Testis (tissue), 3 donors: ENCODE results near the gene GRAMD1C. TPM values are rescaled to one million over a fixed set of nuclear protein-coding genes. Genes with fewer than 3 reads are reported as not detected.

ENCODE experiments used
- DNase-seq: peaks from one replicate; pipeline ENCODE4 v3.0.0-alpha.2; 2019
- H3K27ac ChIP-seq, 2 donors: fragments of 200-600 bp; sonication (generic); one replicate each; pipeline ENCODE4 v1.5.1; 2019
- H3K27me3 ChIP-seq: fragments of 200-600 bp; sonication (generic); one replicate; pipeline ENCODE4 v1.5.1; 2019
- H3K36me3 ChIP-seq: fragments of 200-600 bp; sonication (generic); one replicate; pipeline ENCODE4 v1.5.1; 2017; ENCODE audit warnings: low read depth; ENCODE audit errors: missing control alignments
- H3K4me1 ChIP-seq: fragments of 200-600 bp; sonication (generic); one replicate; pipeline ENCODE4 v1.5.1; 2019
- H3K4me3 ChIP-seq, 2 donors: fragments of 200-600 bp; sonication (generic); one replicate each; pipeline ENCODE4 v1.5.1; 2017 to 2019
- H3K9me3 ChIP-seq: fragments of 200-600 bp; sonication (generic); one replicate; pipeline ENCODE4 v1.5.1; 2017
- POLR2A ChIP-seq: fragments of 450-650 bp; IDR thresholded peaks from one replicate; pipeline ENCODE4 v1.6.1; 2017; ENCODE audit warnings: antibody characterized with exemption, mild to moderate bottlenecking, moderate library complexity
- WGBS, 2 donors: methylation state at CpG; one replicate each; pipeline ENCODE4 v1.1.5; 2018; 5-methylcytosine and 5-hydroxymethylcytosine counted together
- intact Hi-C: fragments of 100-400 bp; cut with DNase I; formaldehyde crosslinking; loops from one replicate; pipeline ENCODE4 v1.15.1; 2023; ENCODE audit warnings: low total_unique reads
- polyA plus RNA-seq: library from polyadenylated mRNA; stranded (reverse); fragments of 350-450 nt; fragmentation: Illumina TruSeq; extraction: RNeasy Lipid Tissue Mini Kit (QIAGEN cat#74804); gene quantifications from one replicate; pipeline ENCODE4 v1.2.3, GENCODE V29; 2014; ENCODE audit warnings: low read depth, low replicate concordance; ENCODE audit not compliant: insufficient read depth
- total RNA-seq, 2 donors: library from RNA; depleted of rRNA; stranded (reverse); fragments of >200 nt; gene quantifications; one replicate each; pipeline ENCODE4 v1.2.3, GENCODE V29; 2016
- TF ChIP-seq, protein P1 (sequence below), 3 experiments: fragments of 450-650 bp in 2 of 3; fragments of 200-600 bp in 1 of 3; sonication (generic) in 1 of 3; IDR thresholded peaks; one replicate each; pipeline ENCODE4 v1.5.1; 2016 to 2019; ENCODE audit warnings: antibody characterized with exemption in 3 of 3, mild to moderate bottlenecking in 2 of 3, moderate library complexity in 1 of 3

GRAMD1C gene
- total and polyA plus RNA-seq, 3 donors from 2014 or later, result 24.1 to 45.5 (median 24.3) TPM

DNA sequence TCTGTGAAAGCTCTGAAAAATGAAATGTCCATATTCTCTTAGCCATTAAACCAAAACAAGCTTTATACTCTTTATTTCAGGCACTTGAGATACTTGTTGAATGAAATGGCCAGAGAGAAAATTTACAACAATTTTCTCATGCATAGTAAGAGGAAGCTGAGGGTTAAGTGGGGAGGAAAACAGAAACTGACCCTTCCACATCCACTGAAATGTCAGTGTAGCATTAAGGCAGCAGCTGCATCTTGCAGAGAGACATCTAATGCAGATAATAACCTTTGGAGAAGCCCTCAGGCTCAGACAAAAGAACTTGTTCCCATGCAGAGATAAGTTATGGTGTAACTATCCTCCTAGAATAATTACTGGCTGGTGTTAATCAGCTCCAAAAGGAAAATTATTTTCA lies 143.2 kb downstream of the GRAMD1C start:
- TF ChIP-seq POLR2A, result no peak
- TF ChIP-seq, protein P1, sequence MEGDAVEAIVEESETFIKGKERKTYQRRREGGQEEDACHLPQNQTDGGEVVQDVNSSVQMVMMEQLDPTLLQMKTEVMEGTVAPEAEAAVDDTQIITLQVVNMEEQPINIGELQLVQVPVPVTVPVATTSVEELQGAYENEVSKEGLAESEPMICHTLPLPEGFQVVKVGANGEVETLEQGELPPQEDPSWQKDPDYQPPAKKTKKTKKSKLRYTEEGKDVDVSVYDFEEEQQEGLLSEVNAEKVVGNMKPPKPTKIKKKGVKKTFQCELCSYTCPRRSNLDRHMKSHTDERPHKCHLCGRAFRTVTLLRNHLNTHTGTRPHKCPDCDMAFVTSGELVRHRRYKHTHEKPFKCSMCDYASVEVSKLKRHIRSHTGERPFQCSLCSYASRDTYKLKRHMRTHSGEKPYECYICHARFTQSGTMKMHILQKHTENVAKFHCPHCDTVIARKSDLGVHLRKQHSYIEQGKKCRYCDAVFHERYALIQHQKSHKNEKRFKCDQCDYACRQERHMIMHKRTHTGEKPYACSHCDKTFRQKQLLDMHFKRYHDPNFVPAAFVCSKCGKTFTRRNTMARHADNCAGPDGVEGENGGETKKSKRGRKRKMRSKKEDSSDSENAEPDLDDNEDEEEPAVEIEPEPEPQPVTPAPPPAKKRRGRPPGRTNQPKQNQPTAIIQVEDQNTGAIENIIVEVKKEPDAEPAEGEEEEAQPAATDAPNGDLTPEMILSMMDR (IDR thresholded peaks at IDR 0.05), result no peak
- H3K27me3 ChIP-seq, result no peaks in the 10 kb centered on the region
- H3K4me1 ChIP-seq, result no peaks in the 10 kb centered on the region
- no peaks in the 10 kb centered on the region for H3K36me3 ChIP-seq
- DNase-seq, result no peak
- intact Hi-C loops, result no loop called here
- H3K27ac ChIP-seq, result peak overlapping the region in 1 of 2 donors; percentile 6
- H3K4me3 ChIP-seq, result no peak overlapping the region
- H3K9me3 ChIP-seq, result no peaks in the 10 kb centered on the region

DNA sequence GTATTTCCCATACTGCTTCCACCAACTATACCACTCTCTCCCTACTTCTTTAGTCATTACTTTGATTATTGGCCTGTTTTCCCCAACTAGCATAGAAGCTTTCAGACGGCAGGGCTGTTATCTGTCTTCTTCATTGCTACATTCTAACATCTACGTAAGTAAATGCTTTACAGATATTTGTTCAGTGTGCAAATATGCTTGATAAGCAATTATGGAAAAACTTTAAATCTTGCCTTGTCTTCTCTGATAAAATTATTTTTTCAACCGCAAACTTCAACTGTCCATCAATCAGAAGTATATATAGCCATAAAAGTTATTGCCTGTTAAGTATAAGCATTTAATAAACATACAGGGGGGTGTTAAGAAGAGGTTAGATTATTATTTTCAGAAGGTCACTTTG lies 145.0 kb downstream of the GRAMD1C start:
- Histone ChIP-seq H3K36me3 (no peaks in the 10 kb centered on the region), H3K4me1 (no peaks in the 10 kb centered on the region), H3K9me3 (no peaks in the 10 kb centered on the region), H3K27ac (peak overlapping the region; percentile 14 to 32), H3K4me3 (no peak overlapping the region), H3K27me3 (no peaks in the 10 kb centered on the region)
- no peak for DNase-seq
- WGBS, 2 donors, result 68 to 84% methylated on average over 3 of the region's 3 CpGs
- intact Hi-C loops, result no loop called here
- TF ChIP-seq POLR2A, result no peak
- TF ChIP-seq, protein P1 (IDR thresholded peaks at IDR 0.05), result no peak

DNA sequence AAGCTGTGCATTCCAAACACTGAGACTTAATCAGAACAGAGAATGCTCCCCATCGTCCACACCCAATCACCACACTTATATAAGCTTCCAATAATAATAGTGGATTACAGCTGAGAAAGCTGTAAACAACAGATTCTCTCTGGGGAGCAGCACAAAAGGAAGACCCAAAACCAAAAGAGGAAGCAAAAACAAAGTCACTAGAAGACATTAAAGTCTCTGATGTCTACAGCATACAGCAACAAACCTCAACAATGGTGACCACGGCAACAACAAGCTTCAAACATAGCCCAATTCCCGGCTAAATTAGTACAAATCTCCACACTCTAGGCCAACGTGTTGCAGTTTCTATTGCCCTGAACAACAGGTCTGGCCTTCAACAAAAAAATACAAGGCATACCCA lies 147.0 kb downstream of the GRAMD1C start:
- no peaks in the 10 kb centered on the region for H3K27me3 ChIP-seq
- no peak for DNase-seq
- WGBS, 2 donors, result 70 to 83% methylated on average over 4 of the region's 4 CpGs
- H3K27ac ChIP-seq, result peak overlapping the region in 1 of 2 donors; percentile 41
- intact Hi-C loops, result no loop called here
- H3K9me3 ChIP-seq, result no peaks in the 10 kb centered on the region
- TF ChIP-seq POLR2A, result no peak
- TF ChIP-seq, protein P1 (IDR thresholded peaks at IDR 0.05), result no peak
- no peaks in the 10 kb centered on the region for H3K36me3 ChIP-seq
- H3K4me3 ChIP-seq, result no peak overlapping the region
- H3K4me1 ChIP-seq, result no peaks in the 10 kb centered on the region

Other genes with a start within 250 kb of the GRAMD1C start
- 10 to 100 TPM; 22.7 to 25.4 TPM for gene USF3, start 142.1 kb upstream of the GRAMD1C start, total RNA-seq
- 8.6 TPM for gene USF3, start 142.1 kb upstream of the GRAMD1C start, polyA plus RNA-seq
- 100 to 1,000 TPM; 139 to 174 TPM for gene NAA50, start 92.5 kb upstream of the GRAMD1C start, total RNA-seq
- gene NAA50, start 92.5 kb upstream of the GRAMD1C start, polyA plus RNA-seq, result 100.0 TPM
- 10 to 100 TPM; 51.6 to 55.9 TPM for gene ATP6V1A, start 91.8 kb upstream of the GRAMD1C start, total RNA-seq
- gene ATP6V1A, start 91.8 kb upstream of the GRAMD1C start, polyA plus RNA-seq, result 37.8 TPM
- 10 to 100 TPM; 27.1 to 38.7 TPM for gene ZDHHC23, start 109.2 kb downstream of the GRAMD1C start, total RNA-seq
- 36.4 TPM for gene ZDHHC23, start 109.2 kb downstream of the GRAMD1C start, polyA plus RNA-seq
- 10 to 100 TPM; 13.9 to 22.5 TPM for gene CCDC191, start 217.7 kb downstream of the GRAMD1C start, total RNA-seq
- 14.2 TPM for gene CCDC191, start 217.7 kb downstream of the GRAMD1C start, polyA plus RNA-seq
- gene QTRT2, start 217.9 kb downstream of the GRAMD1C start, total RNA-seq, result 10 to 100 TPM; 24.0 to 29.5 TPM
- 17.9 TPM for gene QTRT2, start 217.9 kb downstream of the GRAMD1C start, polyA plus RNA-seq